HG02759 (cell line): ENCODE measurements around the gene PTPN5.
"Not testable (repeated sequence)": the region's sequence is repeated elsewhere in the genome, so short reads cannot be mapped to it uniquely, and the experiment has no call there.

Experiments used
- ATAC-seq: cut with Tn5 transposase; IDR thresholded peaks from one replicate; pipeline ENCODE4 v1.9.1; 2021; ENCODE audit warnings: mild to moderate bottlenecking, moderate library complexity; ENCODE audit not compliant: unreplicated experiment

PTPN5 gene

GRCh38 chr11:18692941-18693760 is 98.4 kb downstream of the PTPN5 start:
- ATAC-seq: no peak

- not testable (repeated sequence) for ATAC-seq
These were observed 100.0 kb downstream of the PTPN5 start for GRCh38 chr11:18691467-18692140.

DNA sequence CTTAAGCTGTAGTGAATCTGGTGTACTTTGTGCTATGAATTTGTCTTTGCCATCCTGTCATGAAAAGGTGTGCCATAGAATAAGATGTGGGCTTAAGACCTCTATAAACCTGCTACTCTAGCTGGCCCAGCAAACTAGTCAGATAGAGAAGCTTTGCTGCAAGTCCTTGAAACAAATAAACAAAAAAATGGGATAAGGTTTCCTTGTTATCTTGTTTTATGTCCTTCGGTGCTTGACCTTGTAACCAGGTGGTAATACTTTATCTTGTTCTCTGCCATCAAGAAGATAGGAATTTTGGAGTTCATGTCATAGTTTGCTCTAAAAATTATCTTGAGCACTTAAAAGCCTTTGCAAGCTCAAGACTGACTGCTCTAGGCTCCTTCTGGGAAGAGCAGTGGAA is 107.3 kb downstream of the PTPN5 start:
- no peak for ATAC-seq

GRCh38 chr11:18682466-18682865 is 109.1 kb downstream of the PTPN5 start:
- ATAC-seq: no peak

DNA sequence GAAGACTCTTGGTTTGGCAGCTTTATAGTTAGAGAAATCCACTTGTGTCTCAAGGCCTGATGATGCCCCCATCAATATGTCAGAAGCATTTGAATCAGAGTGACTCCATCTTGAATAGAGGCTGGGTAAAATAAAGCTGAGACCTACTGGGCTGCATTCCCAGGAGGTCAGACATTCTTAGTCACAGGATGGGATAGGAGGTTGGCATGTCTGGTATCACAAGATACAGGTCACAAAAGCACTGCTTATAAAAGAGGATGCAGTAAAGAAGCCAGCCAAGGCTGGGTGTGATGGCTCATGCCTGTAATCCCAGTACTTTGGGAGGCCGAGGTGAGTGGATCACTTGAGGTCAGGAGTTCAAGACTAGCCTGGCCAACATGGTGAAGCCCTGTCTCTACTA is 109.6 kb downstream of the PTPN5 start:
- not testable (repeated sequence) for ATAC-seq
